IMR-90 (cell line): ENCODE measurements around the gene UBR4. TPM values are rescaled to one million over a fixed set of nuclear protein-coding genes. Genes with fewer than 3 reads are reported as not detected.

Experiments
- ATAC-seq: fragments of 200-7000 bp; cut with Tn5 transposase; 2 replicates; pipeline ENCODE4 v1.9.1; 2020; ENCODE audit warnings: low read depth, mild to moderate bottlenecking, moderate library complexity
- BruUV-seq: library from RNA; stranded (reverse); fragments of 400-500 nt; replicated peaks from 2 replicates; lab custom pipeline; 2021; lab: Mats Ljungman, UMichigan
- CTCF ChIA-PET: fragments of 300-600 bp; formaldehyde crosslinking; extraction: SDS; loops from one replicate; lab custom pipeline; 2021; ENCODE audit warnings: antibody characterized with exemption; lab: Yijun Ruan, JAX
- POLR2A ChIA-PET: fragments of 300-600 bp; sonication (Branson Sonifier 250); formaldehyde crosslinking; loops from one replicate; lab custom pipeline; 2022; ENCODE audit warnings: antibody characterized with exemption; ENCODE audit not compliant: unreplicated experiment; lab: Charles Lee
- DNase-seq: peaks from one replicate; pipeline ENCODE4 v3.0.0; 2013
- H2AFZ ChIP-seq: replicated peaks from 2 replicates; pipeline ENCODE3; 2013; ENCODE audit warnings: low read length, mild to moderate bottlenecking; ENCODE audit not compliant: poor library complexity
- H2AK5ac ChIP-seq: 2 replicates; pipeline ENCODE4 v1.6.1; 2013; ENCODE audit warnings: low read depth, low read length, inconsistent platforms
- H2AK9ac ChIP-seq: replicated peaks from 2 replicates; pipeline ENCODE3; 2013; ENCODE audit warnings: mild to moderate bottlenecking, low read depth, low read length, moderate library complexity; ENCODE audit not compliant: poor library complexity
- H2BK120ac ChIP-seq: 2 replicates; pipeline ENCODE4 v1.6.1; 2013; ENCODE audit warnings: low read depth, low read length, inconsistent platforms
- H2BK15ac ChIP-seq: 3 replicates; pipeline ENCODE4 v1.6.1; 2013; ENCODE audit warnings: low read depth, low read length, inconsistent platforms
- H2BK20ac ChIP-seq: 2 replicates; pipeline ENCODE4 v1.6.1; 2013; ENCODE audit warnings: low read depth, mild to moderate bottlenecking, inconsistent platforms, low read length, moderate library complexity
- H2BK5ac ChIP-seq: 2 replicates; pipeline ENCODE4 v1.6.1; 2013; ENCODE audit warnings: mild to moderate bottlenecking, low read depth, low read length, inconsistent platforms; ENCODE audit not compliant: poor library complexity, severe bottlenecking
- H3K14ac ChIP-seq: replicated peaks from 2 replicates; pipeline ENCODE4 v1.6.1; 2013; ENCODE audit warnings: low read depth, low read length, inconsistent platforms
- H3K18ac ChIP-seq: 2 replicates; pipeline ENCODE4 v1.6.1; 2013; ENCODE audit warnings: low read depth, low read length, control low read depth
- H3K23ac ChIP-seq: 2 replicates; pipeline ENCODE4 v1.6.1; 2013; ENCODE audit warnings: low read depth, low read length, inconsistent platforms
- H3K27ac ChIP-seq: 2 replicates; pipeline ENCODE4 v1.5.1; 2013; ENCODE audit warnings: mild to moderate bottlenecking, control low read depth, low read length; ENCODE audit not compliant: insufficient read depth
- H3K27me3 ChIP-seq: 2 replicates; pipeline ENCODE4 v1.6.1; 2013; ENCODE audit warnings: low read length; ENCODE audit not compliant: control insufficient read depth, insufficient read depth
- H3K36me3 ChIP-seq: 2 replicates; pipeline ENCODE4 v1.6.1; 2013; ENCODE audit warnings: low read length, mixed read lengths; ENCODE audit not compliant: control insufficient read depth, insufficient read depth
- H3K4ac ChIP-seq: 2 replicates; pipeline ENCODE4 v1.6.1; 2013; ENCODE audit warnings: low read depth, low read length, inconsistent platforms
- H3K4me1 ChIP-seq: 2 replicates; pipeline ENCODE4 v1.6.1; 2013; ENCODE audit warnings: low read length, mixed read lengths; ENCODE audit not compliant: control insufficient read depth, insufficient read depth
- H3K4me2 ChIP-seq: 2 replicates; pipeline ENCODE4 v1.6.1; 2013; ENCODE audit warnings: low read depth, mild to moderate bottlenecking, control low read depth, low read length, moderate library complexity
- H3K4me3 ChIP-seq: 2 replicates; pipeline ENCODE4 v1.5.1; 2013; ENCODE audit warnings: low read depth, mild to moderate bottlenecking, control low read depth, low read length, moderate library complexity; ENCODE audit not compliant: insufficient read depth
- H3K56ac ChIP-seq: 2 replicates; pipeline ENCODE4 v1.6.1; 2013; ENCODE audit warnings: low read length, inconsistent platforms; ENCODE audit not compliant: insufficient read depth; ENCODE audit errors: extremely low read depth
- H3K79me1 ChIP-seq, 2 experiments: 2 replicates each; pipeline ENCODE4 v1.6.1; 2013; ENCODE audit warnings: low read length in 2 of 2, inconsistent platforms in 1 of 2, low read depth in 1 of 2
- H3K9ac ChIP-seq: 2 replicates; pipeline ENCODE4 v1.6.1; 2013; ENCODE audit warnings: low read depth, low read length, control low read depth
- H3K9me1 ChIP-seq: 2 replicates; pipeline ENCODE4 v1.6.1; 2013; ENCODE audit warnings: low read length, inconsistent platforms; ENCODE audit not compliant: insufficient read depth
- H3K9me3 ChIP-seq: 2 replicates; pipeline ENCODE4 v1.6.1; 2013; ENCODE audit warnings: low read length; ENCODE audit not compliant: control insufficient read depth, insufficient read depth
- H4K20me1 ChIP-seq: 2 replicates; pipeline ENCODE4 v1.6.1; 2013; ENCODE audit warnings: low read length, inconsistent platforms; ENCODE audit not compliant: insufficient read depth
- H4K5ac ChIP-seq: 2 replicates; pipeline ENCODE4 v1.6.1; 2013; ENCODE audit warnings: mild to moderate bottlenecking, low read depth, low read length, control low read depth
- H4K8ac ChIP-seq, 2 experiments: 2 replicates each; pipeline ENCODE4 v1.6.1; 2013; ENCODE audit warnings: low read depth in 2 of 2, low read length in 2 of 2, control low read depth in 1 of 2, inconsistent platforms in 1 of 2
- H4K91ac ChIP-seq: 2 replicates; pipeline ENCODE4 v1.6.1; 2013; ENCODE audit warnings: low read depth, low read length, inconsistent platforms; ENCODE audit not compliant: insufficient read depth
- BHLHE40 ChIP-seq: fragments of 150-350 bp; IDR thresholded peaks from 2 replicates; pipeline ENCODE4 v1.6.1; 2016; ENCODE audit warnings: mild to moderate bottlenecking, low read depth, low read length
- NFE2L2 ChIP-seq: fragments of 150-350 bp; IDR thresholded peaks from 2 replicates; pipeline ENCODE4 v1.6.1; 2016; ENCODE audit warnings: low read depth, mild to moderate bottlenecking, low read length
- WGBS, 2 experiments: methylation state at CpG; one replicate each; pipeline versions ENCODE4 v1.1.5 to v1.1.7; 2013; ENCODE audit warnings: missing lambda C conversion rate in 2 of 2; ENCODE audit not compliant: insufficient read length in 1 of 2; ENCODE audit errors: extremely low coverage in 2 of 2; 5-methylcytosine and 5-hydroxymethylcytosine counted together
- dilution Hi-C: fragments of 300-500 bp; cut with HindIII; formaldehyde crosslinking; loops from one replicate; pipeline ENCODE4 v1.14.3; 2018; ENCODE audit warnings: low sequenced_read_pairs; ENCODE audit not compliant: unreplicated experiment
- in situ Hi-C: fragments of 300-500 bp; cut with MboI; formaldehyde crosslinking; loops from 3 replicates; pipeline ENCODE4 v1.14.3; 2019; ENCODE audit warnings: low sequenced_read_pairs, inconsistent platforms, mixed read lengths
- intact Hi-C: fragments of 100-400 bp; cut with micrococcal nuclease; formaldehyde crosslinking; loops from 2 replicates; pipeline ENCODE4 v1.10.0; 2022
- polyA plus RNA-seq, 3 experiments: library from polyadenylated mRNA; depleted of rRNA; stranded (reverse); fragments of >200 nt; gene quantifications; 2 replicates each; pipeline ENCODE4 v1.2.3, GENCODE V29; 2012; ENCODE audit warnings: low replicate concordance in 1 of 3
- total RNA-seq: library from RNA; depleted of rRNA; stranded (reverse); fragments of >200 nt; gene quantifications from 2 replicates; pipeline ENCODE4 v1.2.3, GENCODE V29; 2012

Gene UBR4
- total and polyA plus RNA-seq, 2 of the 4 experiments (the other 2 are of a cell fraction): 87.8 to 121 TPM

GRCh38 chr1:19204446-19205266 is 5.4 kb downstream of the UBR4 start:
- POLR2A ChIA-PET: no interaction called here
- ATAC-seq: no peak
- Histone ChIP-seq H2AK5ac (no peak overlapping the region), H4K8ac (no peak overlapping the region), H4K91ac (no peak overlapping the region), H3K36me3 (peaks cover 12% of the 10 kb centered on the region), H2AK9ac (no peak overlapping the region), H2AFZ (no peak overlapping the region), H3K27ac (no peak overlapping the region), H3K4ac (no peak overlapping the region), H2BK20ac (no peak overlapping the region), H3K9ac (no peak overlapping the region), H2BK5ac (peak overlapping the region; percentile 57), H4K5ac (no peak overlapping the region), H4K20me1 (peaks cover 99% of the 10 kb centered on the region), H3K23ac (no peak overlapping the region), H3K14ac (no peak overlapping the region), H2BK120ac (no peak overlapping the region), H3K79me1 (peaks cover 3 to 61% of the 10 kb centered on the region in 2 experiments; a peak in 3 of 4 replicates), H3K4me2 (peak overlapping the region; percentile 58; the same call in 1 of the 2 replicates), H3K4me1 (peaks cover 16% of the 10 kb centered on the region), H2BK15ac (no peak overlapping the region), H3K27me3 (no peaks in the 10 kb centered on the region), H3K9me1 (peaks cover 17% of the 10 kb centered on the region), H3K4me3 (no peak overlapping the region), H3K9me3 (no peaks in the 10 kb centered on the region), H3K56ac (no peak overlapping the region), H3K18ac (no peak overlapping the region)
- no TSS peak for BruUV-seq
- no CpG with 5 or more reads among the region's 6 CpGs for WGBS, 2 experiments
- CTCF ChIA-PET: no interaction called here
- in situ Hi-C loops: no loop called here
- intact Hi-C loops: no loop called here
- DNase-seq: peak; percentile 41
- peak; percentile 42 for TF ChIP-seq NFE2L2
- no peak for TF ChIP-seq BHLHE40
- dilution Hi-C loops: no loop called here
